ENCODE data around the gene ABHD14A.
"Not testable (repeated sequence)": the region's sequence is repeated elsewhere in the genome, so short reads cannot be mapped to it uniquely, and the experiment has no call there.

Gene ABHD14A

GRCh38 chr3:51986010-51986947 is 11.4 kb downstream of the ABHD14A start:
- H3K27me3 ChIP-seq (ENCODE audit: insufficient read depth, low read length, poor library complexity), result no peaks in the 10 kb centered on the region
- DNase-seq (no peak), ATAC-seq (ENCODE audit: insufficient read depth, low read depth) (no peak)
- peaks cover 9% of the 10 kb centered on the region; the same call in 1 of the 2 replicates for H4K20me1 ChIP-seq (ENCODE audit: insufficient read depth, low read length)
- no peak overlapping the region for H3K9ac ChIP-seq (ENCODE audit: low read depth, low read length)
- no peak overlapping the region for H3K4me2 ChIP-seq (ENCODE audit: insufficient read depth, low read length)
- TF ChIP-seq EZH2 (IDR thresholded peaks at IDR 0.05; ENCODE audit: borderline replicate concordance, low read depth, low read length, severe bottlenecking) (no peak), CTCF (IDR thresholded peaks at IDR 0.05; ENCODE audit: borderline replicate concordance, extremely low read depth, low read length, poor library complexity, severe bottlenecking) (no peak)
- no peaks in the 10 kb centered on the region for H3K9me3 ChIP-seq (ENCODE audit: insufficient read depth, low read length, severe bottlenecking)
- no peak overlapping the region for H3K27ac ChIP-seq (ENCODE audit: low read length)
- H3K4me1 ChIP-seq (ENCODE audit: insufficient read depth, low read length), result peaks cover 32% of the 10 kb centered on the region
- no peak overlapping the region for H3K4me3 ChIP-seq (ENCODE audit: low read depth in 1 of 2, low read length in 2 of 2)
- H3K36me3 ChIP-seq (ENCODE audit: insufficient read depth, low read length), result peaks cover under 1% of the 10 kb centered on the region
- no peak overlapping the region for H2AFZ ChIP-seq (ENCODE audit: low read depth, low read length)
- H3K79me2 ChIP-seq (ENCODE audit: insufficient read depth, low read length), result peaks cover 7% of the 10 kb centered on the region

GRCh38 chr3:51987568-51987967 is 12.7 kb downstream of the ABHD14A start:
- ATAC-seq (ENCODE audit: insufficient read depth, low read depth), result no peak
- no peaks in the 10 kb centered on the region for H3K27me3 ChIP-seq (ENCODE audit: insufficient read depth, low read length, poor library complexity)
- no peak overlapping the region for H3K4me2 ChIP-seq (ENCODE audit: insufficient read depth, low read length)
- DNase-seq, result no peak
- peaks cover 19% of the 10 kb centered on the region; the same call in 1 of the 2 replicates for H4K20me1 ChIP-seq (ENCODE audit: insufficient read depth, low read length)
- TF ChIP-seq EZH2 (IDR thresholded peaks at IDR 0.05; ENCODE audit: borderline replicate concordance, low read depth, low read length, severe bottlenecking) (no peak), CTCF (IDR thresholded peaks at IDR 0.05; ENCODE audit: borderline replicate concordance, extremely low read depth, low read length, poor library complexity, severe bottlenecking) (no peak)
- H3K4me3 ChIP-seq (ENCODE audit: low read depth in 1 of 2, low read length in 2 of 2), result no peak overlapping the region
- no peak overlapping the region for H2AFZ ChIP-seq (ENCODE audit: low read depth, low read length)
- peaks cover 6% of the 10 kb centered on the region for H3K79me2 ChIP-seq (ENCODE audit: insufficient read depth, low read length)
- H3K9me3 ChIP-seq (ENCODE audit: insufficient read depth, low read length, severe bottlenecking), result no peaks in the 10 kb centered on the region
- no peak overlapping the region for H3K27ac ChIP-seq (ENCODE audit: low read length)
- H3K9ac ChIP-seq (ENCODE audit: low read depth, low read length), result no peak overlapping the region
- H3K36me3 ChIP-seq (ENCODE audit: insufficient read depth, low read length), result peaks cover 11% of the 10 kb centered on the region
- H3K4me1 ChIP-seq (ENCODE audit: insufficient read depth, low read length), result peaks cover 23% of the 10 kb centered on the region

- H3K36me3 ChIP-seq (ENCODE audit: insufficient read depth, low read length), result peaks cover 19% of the 10 kb centered on the region
- DNase-seq (no peak), ATAC-seq (ENCODE audit: insufficient read depth, low read depth) (no peak)
- peaks cover 21% of the 10 kb centered on the region for H3K4me1 ChIP-seq (ENCODE audit: insufficient read depth, low read length)
- H3K27me3 ChIP-seq (ENCODE audit: insufficient read depth, low read length, poor library complexity), result no peaks in the 10 kb centered on the region
- H3K9me3 ChIP-seq (ENCODE audit: insufficient read depth, low read length, severe bottlenecking), result no peaks in the 10 kb centered on the region
- peaks cover 25% of the 10 kb centered on the region for H4K20me1 ChIP-seq (ENCODE audit: insufficient read depth, low read length)
- no peak overlapping the region for H3K9ac ChIP-seq (ENCODE audit: low read depth, low read length)
- TF ChIP-seq CTCF (IDR thresholded peaks at IDR 0.05; ENCODE audit: borderline replicate concordance, extremely low read depth, low read length, poor library complexity, severe bottlenecking), result no peak
- no peak for TF ChIP-seq EZH2 (IDR thresholded peaks at IDR 0.05; ENCODE audit: borderline replicate concordance, low read depth, low read length, severe bottlenecking)
- no peak overlapping the region for H3K27ac ChIP-seq (ENCODE audit: low read length)
- H3K4me3 ChIP-seq (ENCODE audit: low read depth in 1 of 2, low read length in 2 of 2), result no peak overlapping the region
- H3K79me2 ChIP-seq (ENCODE audit: insufficient read depth, low read length), result peaks cover 10% of the 10 kb centered on the region
- H2AFZ ChIP-seq (ENCODE audit: low read depth, low read length), result no peak overlapping the region
- no peak overlapping the region for H3K4me2 ChIP-seq (ENCODE audit: insufficient read depth, low read length)
These were observed 13.7 kb downstream of the ABHD14A start for GRCh38 chr3:51988286-51989146.

DNA sequence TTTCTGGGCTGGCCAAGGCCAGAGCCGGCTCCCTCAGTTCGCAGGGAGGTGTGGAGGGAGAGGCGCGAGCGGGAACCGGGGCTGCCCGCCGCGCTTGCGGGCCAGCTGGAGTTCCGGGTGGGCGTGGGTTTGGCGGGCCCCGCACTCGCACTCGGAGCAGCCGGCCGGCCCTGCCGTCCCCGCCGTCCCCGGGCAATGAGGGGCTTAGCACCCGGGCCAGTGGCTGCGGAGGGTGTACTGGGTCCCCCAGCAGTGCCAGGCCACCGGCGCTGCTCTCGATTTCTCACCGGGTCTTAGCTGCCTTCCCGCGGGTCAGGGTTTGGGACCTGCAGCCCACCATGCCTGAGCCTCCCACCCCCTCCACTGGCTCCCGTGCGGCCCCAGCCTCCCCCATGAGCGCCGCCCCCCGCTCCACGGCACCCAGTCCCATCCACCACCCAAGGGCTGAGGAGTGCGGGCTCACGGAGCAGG is 15.7 kb downstream of the ABHD14A start:
- Histone ChIP-seq H3K4me1 (ENCODE audit: insufficient read depth, low read length) (peaks cover 23% of the 10 kb centered on the region), H3K79me2 (ENCODE audit: insufficient read depth, low read length) (peaks cover 29% of the 10 kb centered on the region), H4K20me1 (ENCODE audit: insufficient read depth, low read length) (peaks cover 37% of the 10 kb centered on the region), H3K36me3 (ENCODE audit: insufficient read depth, low read length) (peaks cover 39% of the 10 kb centered on the region)
- H3K9ac ChIP-seq (ENCODE audit: low read depth, low read length); H3K27me3 ChIP-seq (ENCODE audit: insufficient read depth, low read length, poor library complexity); DNase-seq; H3K4me3 ChIP-seq (ENCODE audit: low read depth in 1 of 2, low read length in 2 of 2); H3K27ac ChIP-seq (ENCODE audit: low read length); H2AFZ ChIP-seq (ENCODE audit: low read depth, low read length); H3K9me3 ChIP-seq (ENCODE audit: insufficient read depth, low read length, severe bottlenecking); ATAC-seq (ENCODE audit: insufficient read depth, low read depth); H3K4me2 ChIP-seq (ENCODE audit: insufficient read depth, low read length): not testable (repeated sequence)

All from DND-41 (cell line).